Heart right ventricle (tissue), 16 donors: Measurements from ENCODE around the gene TKT. TPM values are rescaled to one million over a fixed set of nuclear protein-coding genes. Genes with fewer than 3 reads are reported as not detected.

Source experiments
- ATAC-seq, 8 donors: fragments of 200-7000 bp; cut with Tn5 transposase; one replicate each; pipeline ENCODE4 v1.9.1; 2020; ENCODE audit warnings: mild to moderate bottlenecking in 8 of 8, moderate library complexity in 8 of 8, moderate number of reproducible peaks in 1 of 8
- DNase-seq, 2 donors: peaks; one replicate each; pipeline ENCODE4 v3.0.0-alpha.2; 2020
- H3K27ac ChIP-seq, 10 donors: fragments of 200-600 bp; sonication (generic) in 2 of 10; one replicate each; pipeline versions ENCODE4 v1.5.0 to v1.8.0; 2020 to 2022; ENCODE audit warnings: mild to moderate bottlenecking in 3 of 10
- H3K27me3 ChIP-seq, 7 donors: fragments of 200-600 bp; one replicate each; pipeline ENCODE4 v1.8.0; 2021 to 2022; ENCODE audit warnings: mild to moderate bottlenecking in 2 of 7
- H3K36me3 ChIP-seq, 9 donors: fragments of 200-600 bp; sonication (generic) in 1 of 9; one replicate each; pipeline versions ENCODE4 v1.5.0 to v1.8.0; 2020 to 2022; ENCODE audit warnings: mild to moderate bottlenecking in 2 of 9
- H3K4me1 ChIP-seq, 9 donors: fragments of 200-600 bp; sonication (generic) in 1 of 9; one replicate each; pipeline versions ENCODE4 v1.5.0 to v1.8.0; 2020 to 2022; ENCODE audit warnings: mild to moderate bottlenecking in 4 of 9
- H3K4me3 ChIP-seq, 10 donors: fragments of 200-600 bp; sonication (generic) in 2 of 10; one replicate each; pipeline versions ENCODE4 v1.5.0 to v1.8.0; 2020 to 2022; ENCODE audit warnings: mild to moderate bottlenecking in 7 of 10, moderate library complexity in 2 of 10
- H3K9me3 ChIP-seq, 11 donors: fragments of 200-600 bp in 10 of 11; sonication (generic) in 2 of 11; one replicate each; pipeline versions ENCODE4 v1.5.0 to v1.8.0; 2013 to 2022; ENCODE audit warnings: mild to moderate bottlenecking in 2 of 11, control low read depth in 1 of 11, moderate library complexity in 1 of 11
- CTCF ChIP-seq, 9 donors: fragments of 200-600 bp; sonication (generic) in 2 of 9; IDR thresholded peaks; one replicate each; pipeline versions ENCODE4 v1.5.0 to v1.8.0; 2021 to 2022; ENCODE audit warnings: antibody characterized with exemption in 9 of 9, mild to moderate bottlenecking in 5 of 9, moderate library complexity in 1 of 9
- WGBS, 2 donors: extraction: QIAGEN DNeasy Blood & Tissue Kit; methylation state at CpG; one replicate each; pipeline ENCODE4 v1.1.7; 2013; ENCODE audit warnings: inconsistent platforms in 1 of 2; 5-methylcytosine and 5-hydroxymethylcytosine counted together
- intact Hi-C, 10 donors: fragments of 100-400 bp; cut with DNase I; formaldehyde crosslinking; loops; one replicate each; pipeline versions ENCODE4 v1.11.1 to v1.14.2; 2022
- polyA plus RNA-seq, 2 donors: library from polyadenylated mRNA; stranded (reverse); fragments of 200-250 nt; gene quantifications; one replicate each; pipeline ENCODE4 v1.2.3, GENCODE V29; 2013
- total RNA-seq, 10 donors: library from RNA; stranded (reverse); fragmentation: NEBNext Ultra II Directional in 3 of 10; extraction: Animal tissue kit (Norgen Biotek cat#: 25700) in 3 of 10; gene quantifications; one replicate each; pipeline versions ENCODE4 v1.2.1 to v1.2.4, GENCODE V29; 2021 to 2023
- donor health status: Arrhythmogenic right ventricular cardiomyopathy.
- donor health status: ischemic (EF 13 %, LVEDD 7.1; RV severe dilation, severe dysfunction).
- donor health status: healthy with polysubstance abuse.
- donor health status: DM: no; HTN: yes; CAD: no.
- donor health status: DM: no; HTN: no; CAD: no.
- donor health status: ischemic (EF 25% LVEDD 6.9; RV normal size, moderate dysfunction).
- donor health status: ischemic (EF 25% LVEDD 5.7; RV mildly dilated, moderate dysfunction).
- donor health status: healthy.
- donor health status: DM: yes; HTN: yes; CAD: no.
- donor health status: Ischemic cardiomyopathy.
- donor health status: ischemic (EF 35%, LVEDD 5.7; RV mildly dilated, moderate dysfunction).
- donor health status: nonischemic (EF 11% LVEDD 7.7; RV severe dilation, severe dysfunction).
- donor health status: DM: yes; HTN: yes; CAD: no.
- donor health status: PGD.
- donor health status: ischemic (EF 29% LVEDD 5.4; RV normal size, mild dysfunction).
- donor health status: nonischemic (EF 23%, LVEDD 6.1; RV moderate dilation, normal function).

Gene TKT
- total and polyA plus RNA-seq, 12 donors, result 16.5 to 91.4 (median 31.2) TPM

DNA sequence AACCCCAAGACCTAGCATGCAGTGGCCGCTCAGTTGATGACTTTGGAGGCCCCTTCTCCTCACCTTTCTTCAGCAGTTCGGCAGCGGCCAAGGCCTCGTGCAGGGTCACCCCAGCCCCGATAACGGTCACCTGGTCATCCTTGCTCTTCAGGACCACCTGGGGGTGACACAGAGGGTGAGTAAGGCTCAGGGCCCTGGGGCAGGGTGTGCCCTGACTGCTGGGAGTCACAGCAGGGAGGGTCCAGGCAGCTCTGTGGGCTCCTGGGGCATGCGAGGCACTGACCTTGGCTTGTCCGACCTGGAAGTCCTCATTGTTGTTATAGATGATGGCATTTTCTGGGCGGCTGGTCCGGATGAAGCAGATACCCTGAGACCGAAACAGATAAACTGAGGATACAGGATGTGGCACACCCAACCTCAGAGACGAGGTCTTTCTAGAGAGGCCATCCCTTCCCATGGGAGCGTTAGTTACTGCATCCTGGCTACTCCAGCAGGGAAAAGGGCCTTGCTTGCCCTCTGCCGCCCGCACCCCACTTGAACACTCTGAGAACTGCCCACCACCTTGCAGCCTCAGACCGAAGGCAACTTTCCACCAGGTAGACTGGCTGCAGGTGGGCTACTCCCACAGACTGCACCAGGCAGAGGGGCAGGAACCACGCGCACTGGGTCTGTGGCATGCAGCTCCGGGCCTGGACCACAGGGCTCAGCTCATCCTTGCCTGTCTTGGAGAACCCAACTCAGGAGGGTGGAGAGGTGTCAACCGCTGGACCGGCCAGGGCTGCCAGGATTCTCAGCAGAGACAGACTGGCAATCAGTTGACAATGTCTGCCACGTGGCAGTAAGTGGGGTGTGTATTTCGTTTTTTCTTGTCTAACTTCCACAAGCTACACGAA is 27.6 kb downstream of the TKT start:
- Histone ChIP-seq H3K27ac (no peak overlapping the region), H3K4me1 (peaks cover 0 to 4% (median 0%) of the 10 kb centered on the region in 9 donors), H3K27me3 (no peaks in the 10 kb centered on the region), H3K9me3 (no peaks in the 10 kb centered on the region), H3K36me3 (peaks cover 10 to 100% (median 74%) of the 10 kb centered on the region in 9 donors), H3K4me3 (no peak overlapping the region)
- 86 to 87% methylated on average over 24 of the region's 24 CpGs for WGBS, 2 donors
- TF ChIP-seq CTCF (IDR thresholded peaks at IDR 0.05), result no peak
- intact Hi-C loops, result loop anchor here in 2 of 10 donors (10.0 kb wide), 2 partner anchors 477 to 487 kb away; no protein-coding TSS in a partner anchor
- ATAC-seq, result no peak
- DNase-seq, result no peak

DNA sequence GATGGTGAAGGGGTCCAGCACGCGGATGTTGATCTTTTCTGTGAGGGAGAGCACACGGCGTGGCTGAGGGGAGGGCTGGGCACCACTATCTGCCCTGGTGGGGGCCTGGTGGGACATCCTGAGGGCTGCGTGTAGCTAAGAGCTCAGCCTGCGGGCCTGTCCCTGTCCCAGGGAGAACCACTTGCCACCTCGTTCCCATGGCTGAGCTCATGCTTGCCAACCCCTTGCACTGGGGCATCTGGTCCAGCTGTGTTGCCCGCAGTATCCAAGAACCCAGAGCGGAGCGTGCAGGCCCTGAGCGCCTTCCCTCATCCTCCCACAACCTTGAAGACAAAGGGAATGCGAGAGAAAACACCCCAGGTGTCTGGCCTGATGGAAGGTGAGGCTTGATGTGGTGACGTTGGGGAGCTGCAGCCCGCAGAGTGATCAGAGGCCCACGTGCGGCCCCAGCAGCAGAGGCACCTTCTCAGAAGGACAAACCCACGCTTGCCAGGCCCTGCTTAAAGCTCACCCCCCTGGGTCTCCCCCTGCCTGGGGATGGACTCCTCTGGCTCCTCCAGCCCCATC is 28.9 kb downstream of the TKT start:
- H3K36me3 ChIP-seq, result peaks cover 5 to 98% (median 64%) of the 10 kb centered on the region in 9 donors
- DNase-seq, result no peak
- WGBS, 2 donors, result 95% methylated on average over 17 of the region's 17 CpGs

DNA sequence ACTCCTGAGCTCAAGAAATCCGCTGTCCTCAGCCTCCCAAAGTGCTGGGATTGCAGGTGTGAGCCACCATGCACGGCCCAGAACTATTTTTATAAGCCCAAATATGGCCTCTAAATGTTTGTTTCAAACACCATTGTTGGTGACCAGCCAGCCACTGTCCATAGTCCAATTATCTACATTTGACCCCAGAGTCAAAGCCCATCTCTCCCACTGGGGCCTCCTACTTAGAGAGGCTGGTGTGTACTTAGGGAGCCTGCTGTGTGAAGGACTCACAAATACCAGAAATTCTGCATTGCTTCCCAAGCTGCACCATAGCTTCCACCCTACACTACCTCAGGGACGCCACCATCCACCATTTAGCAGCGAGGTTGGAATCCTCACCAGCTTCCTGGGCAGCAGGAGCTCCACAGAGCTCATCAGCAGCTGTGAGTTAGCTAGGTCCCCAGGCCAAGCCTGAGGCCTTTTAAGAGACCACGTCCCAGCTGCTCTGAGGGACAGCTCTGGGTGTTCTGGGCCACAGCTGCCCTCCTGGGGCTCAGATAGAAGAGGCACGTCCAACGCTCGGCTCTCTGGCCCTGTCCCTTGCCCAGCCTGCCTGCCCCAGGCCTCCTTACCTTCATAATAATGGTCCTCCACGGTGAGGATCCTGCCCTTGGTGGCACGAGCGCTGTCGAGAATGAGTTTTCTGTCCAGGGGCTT is 29.5 kb downstream of the TKT start:
- DNase-seq (no peak), ATAC-seq (no peak)
- no peak overlapping the region for H3K27ac ChIP-seq
- no peaks in the 10 kb centered on the region for H3K27me3 ChIP-seq
- H3K36me3 ChIP-seq, result peaks cover 5 to 92% (median 61%) of the 10 kb centered on the region in 9 donors
- H3K4me1 ChIP-seq, result no peaks in the 10 kb centered on the region
- TF ChIP-seq CTCF (IDR thresholded peaks at IDR 0.05), result no peak
- H3K9me3 ChIP-seq, result no peaks in the 10 kb centered on the region
- intact Hi-C loops, result loop anchor here in 2 of 10 donors (10.0 kb wide), 2 partner anchors 479 to 489 kb away; no protein-coding TSS in a partner anchor
- no peak overlapping the region for H3K4me3 ChIP-seq
- 86 to 93% methylated on average over 12 of the region's 12 CpGs for WGBS, 2 donors

More for the DNA sequence above, 28.9 kb downstream of the TKT start:
- no peak for ATAC-seq
- Histone ChIP-seq H3K9me3 (no peaks in the 10 kb centered on the region), H3K27me3 (no peaks in the 10 kb centered on the region), H3K4me3 (no peak overlapping the region), H3K4me1 (no peaks in the 10 kb centered on the region), H3K27ac (no peak overlapping the region)
- TF ChIP-seq CTCF (IDR thresholded peaks at IDR 0.05), result no peak
- intact Hi-C loops, result loop anchor here in 2 of 10 donors (10.0 kb wide), 2 partner anchors 478 to 488 kb away; no protein-coding TSS in a partner anchor

DNA sequence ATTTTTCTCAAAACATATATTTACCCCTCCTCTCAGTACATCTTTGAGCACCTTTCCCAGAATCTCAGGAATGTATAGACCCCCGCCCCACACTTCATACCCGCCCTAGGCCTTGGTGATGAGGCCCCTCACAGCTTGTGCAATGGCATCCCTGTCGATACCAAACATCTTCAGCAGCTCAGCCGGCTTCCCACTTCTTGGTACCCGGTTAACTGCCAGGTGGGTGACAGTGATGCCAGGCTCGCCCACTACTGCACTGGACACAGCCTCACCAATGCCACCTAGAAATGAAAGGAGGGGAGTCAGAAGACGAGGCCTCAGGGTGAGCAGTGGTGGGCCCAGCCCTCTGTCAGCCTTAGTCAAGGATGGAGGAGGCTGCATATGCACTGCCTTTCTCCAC is 30.2 kb downstream of the TKT start:
- no peak for ATAC-seq
- intact Hi-C loops, result loop anchor here in 2 of 10 donors (10.0 kb wide), 2 partner anchors 479 to 489 kb away; no protein-coding TSS in a partner anchor
- no peak for DNase-seq
- Histone ChIP-seq H3K36me3 (peaks cover 5 to 85% (median 55%) of the 10 kb centered on the region in 9 donors), H3K4me1 (no peaks in the 10 kb centered on the region), H3K9me3 (no peaks in the 10 kb centered on the region), H3K27ac (no peak overlapping the region), H3K4me3 (no peak overlapping the region), H3K27me3 (no peaks in the 10 kb centered on the region)
- TF ChIP-seq CTCF (IDR thresholded peaks at IDR 0.05), result no peak
- WGBS, 2 donors, result 88 to 94% methylated on average over 7 of the region's 7 CpGs
